HG02938 (cell line): ENCODE results near the gene GBP7.

Experiments used
- ATAC-seq: cut with Tn5 transposase; IDR thresholded peaks from one replicate; pipeline ENCODE4 v1.9.1; 2021; ENCODE audit warnings: mild to moderate bottlenecking, moderate library complexity; ENCODE audit not compliant: unreplicated experiment

Gene GBP7

DNA sequence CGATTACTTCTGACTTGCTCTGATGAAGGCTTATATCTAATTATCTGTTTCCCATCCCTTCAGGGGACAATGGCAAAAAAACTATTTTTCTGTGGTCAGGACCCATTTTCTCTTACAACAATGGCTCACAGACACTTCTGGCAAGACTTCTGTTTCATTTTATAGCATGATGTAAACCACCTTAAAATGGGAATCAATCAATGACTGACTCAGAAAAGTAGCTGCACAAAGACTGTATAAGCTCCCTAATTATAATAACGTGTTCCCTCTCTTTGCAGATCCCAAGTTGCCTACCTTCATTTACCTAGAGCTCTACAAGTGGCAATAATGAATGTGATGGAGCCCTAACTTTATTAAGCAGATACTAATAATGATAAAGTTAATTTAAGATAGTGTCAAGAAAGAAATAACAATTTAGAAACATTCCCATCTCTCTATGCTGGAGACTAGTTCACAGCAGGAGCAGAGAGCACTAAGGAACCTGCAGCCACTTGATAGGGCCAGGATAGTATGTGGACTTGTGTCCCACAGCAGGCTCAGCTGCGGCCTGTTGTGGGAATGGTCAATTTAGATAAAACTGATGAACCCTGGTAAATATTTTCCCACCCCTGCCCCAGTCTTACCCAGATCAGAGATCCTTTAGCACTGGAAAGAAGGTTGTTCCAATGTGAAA lies 50.4 kb downstream of the GBP7 start:
- ATAC-seq = peak; percentile 25

DNA sequence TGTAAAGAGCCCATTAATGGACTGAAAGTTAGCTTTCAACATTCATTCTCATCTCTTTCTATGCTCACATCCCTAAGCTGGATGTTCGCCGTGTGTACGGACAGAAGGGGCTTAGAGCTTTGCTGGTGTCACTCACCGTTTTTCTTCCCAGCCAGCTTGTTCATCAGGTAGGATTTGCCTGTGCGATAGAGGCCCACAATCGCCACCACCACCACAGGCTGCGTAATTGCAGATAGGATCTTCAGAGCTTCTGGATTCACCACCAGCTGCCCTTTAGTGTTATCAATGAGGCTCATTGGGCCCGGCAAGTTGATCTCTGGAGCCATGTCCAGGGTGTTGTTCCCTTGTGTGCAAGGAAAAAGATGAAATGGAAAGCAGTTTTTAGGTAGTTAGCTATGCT lies 54.2 kb downstream of the GBP7 start:
- no peak for ATAC-seq

DNA sequence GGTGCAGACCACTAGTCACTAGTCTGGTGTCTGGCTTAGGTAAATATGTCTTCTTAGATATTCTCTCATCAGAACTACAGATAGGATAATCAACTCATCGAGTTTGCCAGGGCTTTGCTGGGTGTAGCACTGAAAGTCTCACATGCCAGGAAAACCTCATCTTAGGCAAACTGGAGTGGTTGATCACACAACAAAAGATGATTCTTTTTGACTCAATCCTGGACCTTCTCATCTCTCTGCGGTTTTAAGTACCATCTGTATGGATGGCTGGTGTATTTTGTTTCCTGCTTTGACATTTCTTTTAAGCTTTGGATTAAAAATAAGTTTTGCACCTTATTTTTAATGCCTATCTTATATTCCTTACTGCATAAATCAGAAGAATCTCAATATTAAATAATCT lies 61.1 kb downstream of the GBP7 start:
- no peak for ATAC-seq

DNA sequence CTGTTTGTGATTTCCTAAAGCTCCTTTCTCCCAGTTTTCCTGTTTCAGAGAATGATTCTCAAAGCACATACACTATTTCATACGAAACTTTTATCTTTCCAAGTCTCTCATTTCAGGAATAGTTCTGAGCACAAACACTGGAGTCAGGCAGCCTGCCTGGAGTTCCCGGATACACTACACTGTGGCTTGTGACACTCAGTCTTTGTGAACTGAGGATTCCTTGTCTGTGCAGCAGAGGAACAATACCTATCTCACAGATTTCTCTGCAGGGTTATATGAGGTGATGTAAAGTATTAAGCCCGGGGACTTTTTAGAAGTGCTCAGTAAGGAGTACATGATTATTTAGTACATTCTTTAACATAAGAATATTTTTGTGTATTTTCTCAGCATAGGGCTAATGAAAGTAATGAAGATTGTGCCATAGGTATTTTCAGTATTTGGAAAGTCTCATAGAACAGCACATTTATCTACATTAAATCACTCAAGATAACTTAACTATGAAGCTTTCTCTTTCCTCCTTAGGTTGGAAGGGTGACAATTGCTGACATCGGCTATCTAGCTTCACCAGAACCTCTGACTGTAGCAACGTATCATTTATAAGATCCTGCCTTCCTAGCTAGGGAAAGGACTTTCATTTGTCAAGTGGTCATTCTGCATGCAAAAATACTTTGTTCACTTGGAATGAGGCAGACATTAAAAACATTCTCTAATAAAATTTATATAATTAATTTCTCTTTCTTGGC lies 62.8 kb downstream of the GBP7 start:
- ATAC-seq = no peak

DNA sequence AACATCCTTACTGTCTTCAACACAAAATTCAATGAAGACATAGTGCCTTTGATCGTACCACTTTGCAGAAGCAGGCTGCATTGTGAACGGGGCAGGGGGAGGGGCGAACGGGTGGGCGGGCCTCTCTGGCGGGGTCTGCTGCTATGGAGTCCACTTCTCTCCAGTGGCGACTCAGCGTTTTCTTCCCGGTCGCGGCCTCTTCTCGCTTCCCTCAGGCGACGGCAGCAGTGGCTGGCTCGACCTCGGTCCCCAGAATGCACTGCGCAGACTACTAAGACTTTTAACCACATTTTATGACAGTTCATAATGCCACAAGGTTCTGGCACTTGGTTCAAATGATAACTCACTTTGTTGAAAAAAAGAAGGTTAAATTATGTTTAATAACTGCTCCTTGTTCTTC lies 71.1 kb downstream of the GBP7 start:
- ATAC-seq = no peak

DNA sequence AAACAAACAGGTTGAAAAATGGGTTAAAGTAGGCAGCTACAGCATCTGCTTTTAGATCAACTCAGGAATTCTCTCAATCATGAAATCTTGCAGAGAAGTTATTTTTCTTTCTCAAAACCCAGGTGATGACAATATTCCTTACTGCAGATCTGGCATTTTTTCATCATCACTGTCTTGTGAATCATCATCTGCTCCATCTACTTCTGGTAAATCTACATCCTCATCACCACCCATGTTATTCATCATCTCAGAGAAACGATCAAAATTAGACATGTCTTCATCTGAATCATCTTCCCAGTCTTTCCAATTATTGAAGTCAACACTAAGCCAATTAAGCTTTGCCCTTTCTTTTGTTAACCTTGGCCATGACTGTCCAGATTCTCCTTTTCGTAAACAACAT lies 71.7 kb downstream of the GBP7 start:
- no peak for ATAC-seq

DNA sequence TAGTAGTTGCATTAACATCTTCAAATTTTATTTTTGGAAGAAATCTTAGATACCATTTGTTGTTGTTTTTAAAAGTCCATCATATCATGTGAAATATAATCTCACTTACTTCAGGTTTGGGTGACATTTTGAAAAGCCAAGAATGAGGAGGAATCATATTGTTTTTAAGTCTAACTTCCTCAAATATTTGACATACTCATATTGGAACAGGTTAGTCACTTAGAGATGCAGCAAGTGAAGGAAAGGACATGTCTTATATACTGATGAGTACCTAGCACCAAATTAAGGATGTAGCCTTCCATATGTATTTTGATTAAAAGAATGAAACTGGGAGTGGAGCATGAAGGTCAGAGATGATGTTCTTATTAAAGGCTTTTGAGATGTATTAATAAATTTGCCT lies 73.8 kb downstream of the GBP7 start:
- ATAC-seq = no peak

DNA sequence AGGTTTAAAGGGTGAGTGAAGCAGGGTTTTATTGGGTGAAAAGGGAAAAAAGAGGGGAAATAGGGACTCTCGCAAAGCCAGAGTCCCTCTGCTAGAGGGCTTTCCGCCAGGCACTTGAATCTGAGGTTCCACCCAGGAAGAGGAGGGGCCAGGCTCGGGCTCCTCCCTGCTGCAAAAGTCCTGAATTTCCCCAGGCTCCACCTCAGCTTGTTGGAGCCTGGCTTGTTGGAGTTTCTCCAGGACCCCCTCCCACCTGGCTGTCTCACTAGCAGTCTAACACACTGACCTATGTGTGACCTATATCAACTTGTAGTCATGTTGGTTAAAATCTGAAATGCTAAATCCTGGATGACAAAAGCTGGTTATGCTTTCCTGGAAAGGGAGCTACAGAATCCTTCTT lies 75.4 kb downstream of the GBP7 start:
- no peak for ATAC-seq

DNA sequence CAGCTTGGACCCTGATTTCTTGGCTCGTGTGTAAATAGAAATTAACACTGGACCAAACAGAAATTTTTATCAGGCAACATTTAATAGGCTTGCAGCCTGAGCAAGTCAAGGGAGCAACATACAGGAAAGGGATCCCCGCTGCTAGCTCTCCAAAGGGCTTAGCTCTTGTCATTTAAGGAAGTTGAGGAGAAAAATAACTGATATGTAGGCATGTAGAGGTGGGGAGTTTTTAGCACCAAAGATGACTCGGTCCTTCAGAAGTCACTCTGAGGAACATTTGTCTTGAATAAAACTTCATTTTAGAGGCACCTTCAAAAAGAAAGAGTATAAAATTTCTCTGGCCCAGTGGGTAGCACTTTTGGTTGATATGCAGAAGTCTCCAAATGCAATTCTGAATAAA lies 76.9 kb downstream of the GBP7 start:
- no peak for ATAC-seq

DNA sequence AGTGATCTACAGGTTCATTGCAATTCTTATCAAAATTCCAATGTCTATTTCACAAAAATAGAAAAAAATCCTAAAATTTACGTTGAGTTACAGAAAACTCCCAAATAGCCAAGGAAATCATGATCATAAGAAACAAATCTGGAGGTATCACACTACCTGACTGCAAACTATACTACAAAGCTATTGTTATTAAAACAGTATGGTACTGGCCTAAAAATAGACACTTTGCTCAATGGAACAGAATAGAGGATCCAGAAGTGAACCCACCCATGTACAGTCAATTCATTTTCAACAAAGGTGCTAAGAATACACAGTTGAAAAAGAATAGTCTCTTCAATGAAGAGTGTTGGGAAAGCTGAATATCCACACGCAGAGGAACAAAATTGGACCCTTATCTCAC lies 80.1 kb downstream of the GBP7 start:
- ATAC-seq = no peak

DNA sequence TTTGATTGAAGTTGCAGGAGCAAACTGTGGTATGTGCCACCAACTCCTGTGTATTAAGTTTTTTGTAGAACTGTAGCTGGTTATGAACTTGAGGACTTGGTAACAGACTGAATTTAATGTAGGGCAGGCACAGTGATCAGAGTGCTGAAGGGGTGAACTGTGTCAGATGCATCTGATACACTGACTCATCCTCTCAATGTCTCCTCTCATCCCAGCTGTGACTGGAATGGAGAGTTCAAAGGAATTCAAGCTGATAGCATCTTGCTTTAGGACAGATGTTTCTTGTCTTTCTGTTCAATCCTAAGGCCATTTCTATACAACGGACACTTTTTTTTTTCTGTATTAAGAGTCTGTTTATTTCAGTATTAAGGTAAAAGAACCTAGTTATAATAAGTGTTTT lies 85.8 kb downstream of the GBP7 start:
- ATAC-seq = no peak

DNA sequence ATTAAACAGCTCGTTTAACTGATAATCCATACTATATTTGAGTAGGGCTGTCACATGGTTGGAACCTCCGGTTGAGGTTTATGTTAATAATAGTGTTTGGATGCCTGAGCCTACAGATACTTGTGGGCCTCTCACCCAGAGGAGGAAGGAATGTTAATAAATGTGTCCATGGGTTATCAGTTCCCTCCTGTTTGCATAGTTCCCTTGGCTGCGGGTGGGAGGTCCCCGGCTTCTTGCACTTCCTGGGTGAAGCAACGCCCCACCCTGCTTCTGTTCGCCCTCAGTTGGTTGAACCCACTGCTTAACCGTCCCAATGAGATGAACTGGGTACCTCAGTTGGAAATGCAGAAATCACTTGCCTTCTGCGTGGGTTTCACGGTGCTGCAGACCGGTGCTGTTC lies 87.2 kb downstream of the GBP7 start:
- no peak for ATAC-seq

DNA sequence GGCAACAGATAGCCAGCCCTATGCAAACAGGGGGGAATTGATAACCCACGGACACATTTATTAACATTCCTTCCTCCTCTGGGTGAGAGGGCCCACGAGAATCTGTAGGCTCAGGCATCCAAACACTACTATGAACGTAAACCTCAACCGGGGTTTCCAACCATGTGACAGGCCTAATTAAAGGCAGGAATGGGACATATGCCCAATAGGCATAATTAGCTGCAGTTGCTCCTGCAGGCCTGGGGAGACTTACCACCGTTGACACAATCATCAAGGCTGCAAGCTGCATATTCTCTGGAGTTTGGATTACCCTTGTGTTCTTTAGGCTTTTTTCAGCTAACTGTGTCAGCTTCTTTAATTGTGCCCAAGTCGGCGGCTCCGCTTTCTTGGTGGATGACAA lies 88.6 kb downstream of the GBP7 start:
- ATAC-seq = no peak

DNA sequence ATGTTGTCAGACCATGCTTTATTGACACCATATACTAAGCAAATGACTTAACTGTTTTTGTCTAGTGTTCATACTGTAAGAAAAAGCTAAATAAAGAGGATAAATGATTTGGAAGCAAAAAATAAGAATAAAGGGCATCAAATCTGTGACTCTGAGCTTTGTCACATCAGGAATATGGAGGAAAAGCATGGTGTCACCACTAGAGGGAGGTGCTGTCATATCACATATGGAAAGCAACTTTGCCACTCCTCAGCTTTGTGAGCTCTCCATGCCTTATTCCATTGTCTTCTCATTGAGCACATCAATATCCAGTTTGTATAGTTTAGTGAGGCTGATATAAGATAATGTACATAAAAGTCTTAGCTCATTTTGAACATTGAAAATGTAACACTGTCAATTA lies 90.0 kb downstream of the GBP7 start:
- ATAC-seq = no peak
